Chondrocyte (in vitro differentiated cells): ENCODE measurements around the gene ZNHIT2. TPM values are rescaled to one million over a fixed set of nuclear protein-coding genes. Genes with fewer than 3 reads are reported as not detected.
A peak's percentile ranks its signal among the peaks of the same experiment; 100 is the strongest.

Experiments used
- DNase-seq: peaks from one replicate; pipeline ENCODE4 v3.0.0; 2021; ENCODE audit warnings: mixed read lengths, low spot score
- H3K27ac Mint-ChIP-seq: one replicate; pipeline ENCODE4 v1.8.0; 2021; ENCODE audit warnings: mild to moderate bottlenecking, moderate library complexity, mixed read lengths; ENCODE audit not compliant: unreplicated experiment
- H3K27me3 Mint-ChIP-seq: 2 replicates; pipeline ENCODE4 v1.8.0; 2021; ENCODE audit warnings: low read depth, mixed read lengths
- H3K36me3 Mint-ChIP-seq: 2 replicates; pipeline ENCODE4 v1.8.0; 2021; ENCODE audit warnings: low read depth, mixed read lengths
- H3K4me1 Mint-ChIP-seq: 2 replicates; pipeline ENCODE4 v1.8.0; 2021; ENCODE audit warnings: low read depth, mild to moderate bottlenecking, mixed read lengths
- H3K4me3 Mint-ChIP-seq: one replicate; pipeline ENCODE4 v1.8.0; 2021; ENCODE audit warnings: mild to moderate bottlenecking, moderate library complexity, mixed read lengths; ENCODE audit not compliant: unreplicated experiment
- H3K9me3 Mint-ChIP-seq: 2 replicates; pipeline ENCODE4 v1.8.0; 2021; ENCODE audit warnings: low read depth, mixed read lengths
- CTCF ChIP-seq: fragments of 200-600 bp; sonication (generic); IDR thresholded peaks from 2 replicates; pipeline ENCODE4 v1.5.0; 2021; ENCODE audit warnings: antibody characterized with exemption, mild to moderate bottlenecking, moderate library complexity
- total RNA-seq: library from RNA; stranded (reverse); gene quantifications from 3 replicates; pipeline ENCODE4 v1.2.1, GENCODE V29; 2021

The ZNHIT2 gene
- total RNA-seq, 1 donor from 2014 or later: 7.9 TPM

GRCh38 chr11:65078786-65079342 lies 38.6 kb downstream of the ZNHIT2 start:
- H3K9me3 Mint-ChIP-seq: no peaks in the 10 kb centered on the region
- H3K36me3 Mint-ChIP-seq: no peaks in the 10 kb centered on the region
- H3K27me3 Mint-ChIP-seq: no peaks in the 10 kb centered on the region
- H3K27ac Mint-ChIP-seq: no peak overlapping the region
- no peak for DNase-seq
- TF ChIP-seq CTCF: no peak
- H3K4me3 Mint-ChIP-seq: no peak overlapping the region
- H3K4me1 Mint-ChIP-seq: peaks cover 10% of the 10 kb centered on the region

GRCh38 chr11:65078151-65078550 lies 39.4 kb downstream of the ZNHIT2 start:
- TF ChIP-seq CTCF: peak; percentile 71
- peaks cover 6% of the 10 kb centered on the region for H3K4me1 Mint-ChIP-seq
- no peaks in the 10 kb centered on the region for H3K9me3 Mint-ChIP-seq
- H3K27ac Mint-ChIP-seq: no peak overlapping the region
- no peaks in the 10 kb centered on the region for H3K36me3 Mint-ChIP-seq
- no peak overlapping the region for H3K4me3 Mint-ChIP-seq
- no peaks in the 10 kb centered on the region for H3K27me3 Mint-ChIP-seq
- no peak for DNase-seq

DNA sequence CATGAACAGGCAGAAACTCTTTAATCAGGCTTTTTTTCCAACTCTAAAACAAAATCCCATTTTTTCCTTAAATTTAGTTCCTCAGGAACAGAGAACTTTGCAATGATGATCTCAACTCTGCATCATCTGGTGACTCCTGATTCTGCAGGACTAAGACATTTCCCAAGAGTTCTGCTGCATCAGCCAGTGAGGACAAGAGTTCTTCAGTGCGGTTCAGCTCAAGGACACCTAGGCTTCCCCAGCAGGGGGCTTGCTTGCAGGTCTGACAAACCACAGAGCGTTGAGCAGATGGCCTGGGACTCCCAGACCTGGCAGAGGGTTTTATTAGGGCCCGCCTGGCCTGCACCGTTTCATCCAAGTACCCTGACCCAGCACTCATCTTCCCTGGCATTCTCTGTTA lies 40.0 kb downstream of the ZNHIT2 start:
- Mint-ChIP-seq H3K4me1 (no peaks in the 10 kb centered on the region), H3K27ac (no peak overlapping the region), H3K4me3 (no peak overlapping the region), H3K36me3 (no peaks in the 10 kb centered on the region), H3K9me3 (no peaks in the 10 kb centered on the region), H3K27me3 (no peaks in the 10 kb centered on the region)
- DNase-seq: no peak
- TF ChIP-seq CTCF: no peak

GRCh38 chr11:65072631-65072966 lies 44.9 kb downstream of the ZNHIT2 start:
- Mint-ChIP-seq H3K27ac (no peak overlapping the region), H3K4me3 (no peak overlapping the region), H3K9me3 (no peaks in the 10 kb centered on the region), H3K27me3 (no peaks in the 10 kb centered on the region), H3K36me3 (no peaks in the 10 kb centered on the region), H3K4me1 (no peaks in the 10 kb centered on the region)
- no peak for DNase-seq
- TF ChIP-seq CTCF: no peak

DNA sequence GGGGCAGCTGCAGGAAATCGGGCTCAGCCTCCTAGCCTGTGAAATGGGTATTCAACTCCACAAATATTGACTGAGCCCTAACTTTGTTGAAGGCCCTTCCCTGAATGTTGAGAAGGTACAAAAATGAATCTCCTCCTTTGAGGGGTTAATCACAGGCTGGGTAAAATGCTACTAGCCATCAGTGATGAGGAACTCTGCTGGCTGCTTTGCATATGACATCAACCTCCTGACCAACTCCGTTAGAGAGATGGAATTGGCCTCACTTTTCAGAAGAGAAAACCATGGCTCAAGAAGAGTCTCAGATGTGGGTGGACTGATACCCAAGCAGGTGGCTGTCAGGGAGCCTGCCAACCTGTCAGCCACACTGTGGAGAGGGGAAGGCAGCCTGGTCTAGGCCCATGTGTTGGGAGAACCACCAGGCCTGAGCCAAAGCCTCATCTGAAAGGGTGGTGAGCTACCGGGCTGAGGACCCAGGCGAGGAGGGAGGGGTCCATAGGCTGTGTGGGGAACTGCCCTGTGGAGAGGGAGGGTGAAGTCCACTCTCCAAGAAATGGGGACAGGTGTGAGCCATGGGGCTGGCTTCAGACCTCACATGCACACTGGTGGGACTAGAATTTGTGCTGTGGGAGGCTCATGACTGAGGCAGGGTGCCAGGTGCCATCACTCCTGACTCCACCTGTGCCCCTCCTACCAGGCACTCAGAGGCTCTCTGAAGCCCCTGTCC lies 45.4 kb downstream of the ZNHIT2 start:
- no peaks in the 10 kb centered on the region for H3K36me3 Mint-ChIP-seq
- H3K4me3 Mint-ChIP-seq: no peak overlapping the region
- no peak overlapping the region for H3K27ac Mint-ChIP-seq
- DNase-seq: no peak
- no peaks in the 10 kb centered on the region for H3K27me3 Mint-ChIP-seq
- TF ChIP-seq CTCF: no peak
- H3K9me3 Mint-ChIP-seq: no peaks in the 10 kb centered on the region
- no peaks in the 10 kb centered on the region for H3K4me1 Mint-ChIP-seq
